GM13977 (cell line): ENCODE data around the gene MTRF1L.

Experiments
- DNase-seq: peaks from one replicate; pipeline ENCODE4 v3.0.0; 2012; ENCODE audit warnings: low spot score
- CTCF ChIP-seq: IDR thresholded peaks from 2 replicates; pipeline ENCODE4 v1.5.1; 2012; ENCODE audit warnings: mild to moderate bottlenecking, control low read depth; ENCODE audit not compliant: insufficient read depth; ENCODE audit errors: extremely low read depth, missing control alignments
- in situ Hi-C: fragments of 300-500 bp; cut with MboI; formaldehyde crosslinking; loops from one replicate; pipeline ENCODE4 v1.12.0; 2022; ENCODE audit warnings: low sequenced_read_pairs, low pct_unique_long_range_greater_than_20kb, mixed read lengths, inconsistent platforms; ENCODE audit not compliant: unreplicated experiment

Gene MTRF1L

GRCh38 chr6:153002613-153003365 is at the start of gene MTRF1L:
Gene MTRF1L (minus strand): TSS chr6:153002709. CDS start chr6:153002685, 24 bp downstream.
- in situ Hi-C loops, result no loop called here
- TF ChIP-seq CTCF, result no peak

GRCh38 chr6:153051801-153052200 is 49.3 kb upstream of the MTRF1L start:
- DNase-seq, result no peak
- TF ChIP-seq CTCF, result no peak
- in situ Hi-C loops, result no loop called here

More at GRCh38 chr6:153002613-153003365, at the start of gene MTRF1L:
- peak; percentile 91 for DNase-seq

GRCh38 chr6:153048631-153049030 is 46.1 kb upstream of the MTRF1L start:
- in situ Hi-C loops, result loop anchor here (25.0 kb wide), 2 partner anchors 264 to 464 kb away; no protein-coding TSS in a partner anchor

GRCh38 chr6:153047386-153047785 is 44.9 kb upstream of the MTRF1L start:
- no peak for TF ChIP-seq CTCF
- no peak for DNase-seq
- in situ Hi-C loops, result loop anchor here (25.0 kb wide), 2 partner anchors 265 to 465 kb away; no protein-coding TSS in a partner anchor

More at GRCh38 chr6:153048631-153049030, 46.1 kb upstream of the MTRF1L start:
- no peak for TF ChIP-seq CTCF
- no peak for DNase-seq

- DNase-seq, result no peak
- TF ChIP-seq CTCF, result no peak
- in situ Hi-C loops, result loop anchor here (25.0 kb wide), 2 partner anchors 267 to 467 kb away; no protein-coding TSS in a partner anchor
Observed at GRCh38 chr6:153045271-153045670, 42.8 kb upstream of the MTRF1L start.

- in situ Hi-C loops, result loop anchor here (25.0 kb wide), 2 partner anchors 268 to 468 kb away; no protein-coding TSS in a partner anchor
Observed at GRCh38 chr6:153044295-153044694, 41.8 kb upstream of the MTRF1L start.

More at GRCh38 chr6:153044295-153044694, 41.8 kb upstream of the MTRF1L start:
- DNase-seq, result no peak
- no peak for TF ChIP-seq CTCF
